Muscle of leg (tissue), 11 donors: ENCODE data around the gene CDH13. TPM values are rescaled to one million over a fixed set of nuclear protein-coding genes. Genes with fewer than 3 reads are reported as not detected.
A peak's percentile ranks its signal among the peaks of the same experiment; 100 is the strongest.

Experiments
- DNase-seq: peaks from one replicate; pipeline ENCODE4 v3.0.0; 2013
- H3K27ac ChIP-seq: one replicate; pipeline ENCODE4 v1.5.1; 2013; ENCODE audit warnings: mild to moderate bottlenecking, low read length, control low read depth
- H3K27me3 ChIP-seq: one replicate; pipeline ENCODE4 v1.6.1; 2013; ENCODE audit warnings: low read length; ENCODE audit not compliant: control insufficient read depth, insufficient read depth
- H3K36me3 ChIP-seq: one replicate; pipeline ENCODE4 v1.6.1; 2013; ENCODE audit warnings: low read length; ENCODE audit not compliant: control insufficient read depth, insufficient read depth
- H3K4me1 ChIP-seq: one replicate; pipeline ENCODE4 v1.6.1; 2013; ENCODE audit warnings: low read length; ENCODE audit not compliant: control insufficient read depth, insufficient read depth
- H3K4me3 ChIP-seq: one replicate; pipeline ENCODE4 v1.5.1; 2013; ENCODE audit warnings: low read length, control low read depth
- H3K9me3 ChIP-seq: replicated peaks from 2 replicates; pipeline ENCODE4 v1.6.1; 2013; ENCODE audit warnings: low read depth, low read length; ENCODE audit not compliant: control insufficient read depth
- WGBS: methylation state at CpG from one replicate; pipeline ENCODE4 v1.1.5; 2013; ENCODE audit warnings: missing lambda C conversion rate; ENCODE audit not compliant: insufficient coverage; 5-methylcytosine and 5-hydroxymethylcytosine counted together
- polyA plus RNA-seq, 8 donors: library from polyadenylated mRNA; unstranded; fragments of 120-200 nt; gene quantifications; one replicate each; pipeline versions ENCODE4 v1.2.1 to v1.2.3, GENCODE V29; 2013; ENCODE audit warnings: inconsistent platforms in 1 of 8, low replicate concordance in 1 of 8; ENCODE audit not compliant: insufficient read length in 8 of 8, insufficient read depth in 1 of 8
- total RNA-seq: library from RNA; stranded (reverse); fragments of 120-200 nt; gene quantifications from one replicate; pipeline ENCODE4 v1.2.4, GENCODE V29; 2013

CDH13 gene
- total and polyA plus RNA-seq, 9 donors: 30.5 to 55.7 (median 47.9) TPM

- Histone ChIP-seq H3K27ac (no peak overlapping the region), H3K4me3 (no peak overlapping the region), H3K36me3 (no peaks in the 10 kb centered on the region), H3K27me3 (no peaks in the 10 kb centered on the region), H3K9me3 (no peaks in the 10 kb centered on the region), H3K4me1 (no peaks in the 10 kb centered on the region)
- no peak for DNase-seq
- WGBS: 80% methylated on average over 3 of the region's 5 CpGs
Measured at GRCh38 chr16:83629836-83630235, 1003.1 kb downstream of the CDH13 start.

- WGBS: 34% methylated on average over 4 of the region's 6 CpGs
- DNase-seq: peak; percentile 12
- Histone ChIP-seq H3K4me1 (no peaks in the 10 kb centered on the region), H3K4me3 (no peak overlapping the region), H3K36me3 (no peaks in the 10 kb centered on the region), H3K27me3 (no peaks in the 10 kb centered on the region), H3K9me3 (no peaks in the 10 kb centered on the region), H3K27ac (no peak overlapping the region)
Measured at GRCh38 chr16:83630979-83631378, 1004.2 kb downstream of the CDH13 start.

- no peaks in the 10 kb centered on the region for H3K4me1 ChIP-seq
- no peak overlapping the region for H3K4me3 ChIP-seq
- H3K27ac ChIP-seq: no peak overlapping the region
- no peaks in the 10 kb centered on the region for H3K27me3 ChIP-seq
- no CpG with 5 or more reads among the region's 9 CpGs for WGBS
- no peaks in the 10 kb centered on the region for H3K36me3 ChIP-seq
- no peak for DNase-seq
- no peaks in the 10 kb centered on the region for H3K9me3 ChIP-seq
Measured at GRCh38 chr16:83633286-83633685, 1006.5 kb downstream of the CDH13 start.

- 47% methylated on average over 4 of the region's 5 CpGs for WGBS
Measured at GRCh38 chr16:83648347-83648746, 1021.6 kb downstream of the CDH13 start.

GRCh38 chr16:83651871-83652270 lies 1025.1 kb downstream of the CDH13 start:
- 90% methylated on average over 5 of the region's 8 CpGs for WGBS
- DNase-seq: no peak
- Histone ChIP-seq H3K9me3 (no peaks in the 10 kb centered on the region), H3K4me3 (no peak overlapping the region), H3K4me1 (no peaks in the 10 kb centered on the region), H3K27ac (no peak overlapping the region), H3K27me3 (no peaks in the 10 kb centered on the region), H3K36me3 (no peaks in the 10 kb centered on the region)

More at GRCh38 chr16:83648347-83648746, 1021.6 kb downstream of the CDH13 start:
- no peaks in the 10 kb centered on the region for H3K36me3 ChIP-seq
- no peak overlapping the region for H3K4me3 ChIP-seq
- H3K27ac ChIP-seq: no peak overlapping the region
- no peak for DNase-seq
- H3K4me1 ChIP-seq: no peaks in the 10 kb centered on the region
- H3K27me3 ChIP-seq: no peaks in the 10 kb centered on the region
- no peaks in the 10 kb centered on the region for H3K9me3 ChIP-seq

GRCh38 chr16:83652943-83653342 lies 1026.2 kb downstream of the CDH13 start:
- Histone ChIP-seq H3K4me1 (no peaks in the 10 kb centered on the region), H3K36me3 (no peaks in the 10 kb centered on the region), H3K27me3 (no peaks in the 10 kb centered on the region), H3K27ac (no peak overlapping the region), H3K4me3 (no peak overlapping the region), H3K9me3 (no peaks in the 10 kb centered on the region)
- 75% methylated on average over 8 of the region's 9 CpGs for WGBS
- no peak for DNase-seq

GRCh38 chr16:83653785-83654184 lies 1027.0 kb downstream of the CDH13 start:
- H3K27me3 ChIP-seq: no peaks in the 10 kb centered on the region
- no peaks in the 10 kb centered on the region for H3K36me3 ChIP-seq
- no peak overlapping the region for H3K4me3 ChIP-seq
- H3K4me1 ChIP-seq: no peaks in the 10 kb centered on the region
- no peak overlapping the region for H3K27ac ChIP-seq
- DNase-seq: no peak
- no peaks in the 10 kb centered on the region for H3K9me3 ChIP-seq
- WGBS: 41% methylated on average over 4 of the region's 6 CpGs

- peaks cover 3% of the 10 kb centered on the region for H3K9me3 ChIP-seq
Measured at GRCh38 chr16:83660282-83660681, 1033.5 kb downstream of the CDH13 start.

GRCh38 chr16:83661656-83662055 lies 1034.9 kb downstream of the CDH13 start:
- no peak for DNase-seq
- Histone ChIP-seq H3K9me3 (peaks cover 3% of the 10 kb centered on the region), H3K27me3 (no peaks in the 10 kb centered on the region), H3K4me1 (no peaks in the 10 kb centered on the region), H3K36me3 (no peaks in the 10 kb centered on the region), H3K27ac (no peak overlapping the region), H3K4me3 (no peak overlapping the region)

More at GRCh38 chr16:83660282-83660681, 1033.5 kb downstream of the CDH13 start:
- no peak for DNase-seq
- H3K36me3 ChIP-seq: no peaks in the 10 kb centered on the region
- no peaks in the 10 kb centered on the region for H3K4me1 ChIP-seq
- no CpG with 5 or more reads among the region's 4 CpGs for WGBS
- H3K27ac ChIP-seq: no peak overlapping the region
- no peaks in the 10 kb centered on the region for H3K27me3 ChIP-seq
- H3K4me3 ChIP-seq: no peak overlapping the region

- no peak overlapping the region for H3K27ac ChIP-seq
- H3K4me3 ChIP-seq: no peak overlapping the region
- peaks cover 4% of the 10 kb centered on the region for H3K36me3 ChIP-seq
- H3K9me3 ChIP-seq: peaks cover 5% of the 10 kb centered on the region
- no peaks in the 10 kb centered on the region for H3K27me3 ChIP-seq
- DNase-seq: no peak
- WGBS: 67% methylated on average over 2 of the region's 2 CpGs
- no peaks in the 10 kb centered on the region for H3K4me1 ChIP-seq
Measured at GRCh38 chr16:83666449-83666848, 1039.7 kb downstream of the CDH13 start.

GRCh38 chr16:83669456-83669855 lies 1042.7 kb downstream of the CDH13 start:
- no CpG with 5 or more reads among the region's 5 CpGs for WGBS
- Histone ChIP-seq H3K27me3 (no peaks in the 10 kb centered on the region), H3K4me1 (peaks cover 4% of the 10 kb centered on the region), H3K9me3 (peaks cover 2% of the 10 kb centered on the region), H3K4me3 (no peak overlapping the region), H3K27ac (no peak overlapping the region), H3K36me3 (peaks cover 12% of the 10 kb centered on the region)
- DNase-seq: no peak
